Neural progenitor cell (in vitro differentiated cells): ENCODE data around the gene CIC.

Experiments used
- EZH2 ChIP-seq: fragments of 200-600 bp; sonication (generic); IDR thresholded peaks from 2 replicates; pipeline ENCODE4 v1.6.1; 2017; ENCODE audit warnings: antibody characterized with exemption, mild to moderate bottlenecking, moderate library complexity
- EZH2phosphoT487 ChIP-seq: fragments of 200-600 bp; sonication (generic); IDR thresholded peaks from 2 replicates; pipeline ENCODE4 v1.6.1; 2017; ENCODE audit warnings: antibody characterized with exemption
- TF ChIP-seq, protein P1 (sequence below): fragments of 200-600 bp; sonication (generic); IDR thresholded peaks from 2 replicates; pipeline ENCODE4 v1.5.1; 2017; ENCODE audit warnings: antibody characterized with exemption, mild to moderate bottlenecking

DNA sequence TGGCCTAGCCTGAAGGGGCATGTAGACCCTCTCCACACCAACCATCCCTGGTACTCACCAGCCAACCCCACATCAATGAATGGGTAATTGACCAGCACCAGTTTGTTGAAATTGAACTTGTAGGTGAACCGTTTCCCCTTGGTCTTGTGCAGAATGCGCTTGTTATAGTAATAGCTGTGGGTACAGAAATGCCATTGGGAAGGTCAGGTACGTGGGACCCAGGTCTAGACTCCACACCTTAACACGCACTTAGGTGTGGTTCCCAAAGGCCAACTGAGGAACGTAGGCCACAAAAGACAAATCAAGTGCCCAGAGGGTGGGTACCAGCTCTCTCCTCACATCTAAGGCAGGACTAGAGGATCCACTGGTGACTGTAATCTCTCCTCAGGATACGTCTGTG lies 19.3 kb upstream of the CIC start:
- TF ChIP-seq, protein P1, sequence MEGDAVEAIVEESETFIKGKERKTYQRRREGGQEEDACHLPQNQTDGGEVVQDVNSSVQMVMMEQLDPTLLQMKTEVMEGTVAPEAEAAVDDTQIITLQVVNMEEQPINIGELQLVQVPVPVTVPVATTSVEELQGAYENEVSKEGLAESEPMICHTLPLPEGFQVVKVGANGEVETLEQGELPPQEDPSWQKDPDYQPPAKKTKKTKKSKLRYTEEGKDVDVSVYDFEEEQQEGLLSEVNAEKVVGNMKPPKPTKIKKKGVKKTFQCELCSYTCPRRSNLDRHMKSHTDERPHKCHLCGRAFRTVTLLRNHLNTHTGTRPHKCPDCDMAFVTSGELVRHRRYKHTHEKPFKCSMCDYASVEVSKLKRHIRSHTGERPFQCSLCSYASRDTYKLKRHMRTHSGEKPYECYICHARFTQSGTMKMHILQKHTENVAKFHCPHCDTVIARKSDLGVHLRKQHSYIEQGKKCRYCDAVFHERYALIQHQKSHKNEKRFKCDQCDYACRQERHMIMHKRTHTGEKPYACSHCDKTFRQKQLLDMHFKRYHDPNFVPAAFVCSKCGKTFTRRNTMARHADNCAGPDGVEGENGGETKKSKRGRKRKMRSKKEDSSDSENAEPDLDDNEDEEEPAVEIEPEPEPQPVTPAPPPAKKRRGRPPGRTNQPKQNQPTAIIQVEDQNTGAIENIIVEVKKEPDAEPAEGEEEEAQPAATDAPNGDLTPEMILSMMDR: no peak
- TF ChIP-seq EZH2: no peak
- TF ChIP-seq EZH2phosphoT487: no peak
